ENCODE results near the gene CDC42BPA.
"Not testable (repeated sequence)": the region's sequence is repeated elsewhere in the genome, so short reads cannot be mapped to it uniquely, and the experiment has no call there.

The CDC42BPA gene

DNA sequence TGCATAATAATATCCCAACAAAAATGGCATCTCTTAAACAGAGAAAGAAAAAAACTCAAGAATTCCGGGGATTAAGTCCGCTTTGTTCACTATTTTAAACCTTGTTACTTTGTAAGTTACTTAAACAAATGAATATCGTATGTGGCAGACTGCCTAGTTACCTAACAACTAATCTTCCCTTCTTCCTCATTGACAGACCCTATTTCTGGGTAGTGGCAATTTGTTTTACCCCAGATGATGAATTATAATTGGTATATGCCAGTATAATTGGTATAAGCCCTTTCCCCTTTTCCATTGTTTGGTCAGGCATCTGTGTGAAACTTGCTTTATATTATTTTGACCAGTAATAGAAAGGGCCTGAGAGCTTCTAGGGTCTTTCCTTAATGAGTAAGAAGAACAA, 52.4 kb downstream of the CDC42BPA start:
- in situ Hi-C loops (cut with MboI; ENCODE audit: low sequenced_read_pairs), result no loop called here

DNA sequence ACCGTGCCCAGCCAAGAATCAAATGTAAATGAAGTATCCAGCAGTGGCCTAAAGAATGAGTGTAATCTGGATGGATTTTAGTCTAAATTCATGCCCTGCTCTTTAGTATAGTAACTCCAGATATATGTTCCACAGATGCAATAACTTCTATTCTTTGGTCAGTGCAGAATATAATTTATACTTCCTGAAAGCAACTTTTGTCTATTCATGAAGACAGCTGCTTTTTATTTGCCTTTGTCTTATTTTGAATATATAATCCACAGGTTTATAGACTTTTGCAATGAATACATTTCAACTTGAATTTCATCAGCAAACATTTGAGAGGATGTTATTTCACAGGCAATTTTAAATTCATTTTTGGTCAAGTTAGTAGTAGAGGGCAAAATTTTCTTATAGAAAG, 54.4 kb downstream of the CDC42BPA start:
- in situ Hi-C loops (cut with MboI; ENCODE audit: low sequenced_read_pairs), result no loop called here

DNA sequence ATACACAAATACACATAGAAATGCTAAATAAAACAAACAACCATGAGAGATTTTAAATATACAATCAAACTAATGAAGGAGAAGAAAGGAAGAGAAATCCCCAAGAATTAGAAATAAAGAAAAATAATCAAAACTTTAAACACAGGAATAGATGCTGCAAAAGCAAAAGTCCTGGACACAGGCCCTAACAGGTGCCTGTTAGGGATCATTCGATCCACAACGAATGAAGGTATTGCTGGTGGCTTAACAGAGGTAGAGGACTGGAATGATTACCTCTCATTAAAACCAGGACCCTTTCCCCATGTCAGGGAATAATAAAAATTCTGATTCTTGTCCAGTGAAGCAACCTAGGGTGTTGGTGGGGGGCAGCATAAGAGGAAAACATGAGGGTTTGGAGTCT, 56.8 kb downstream of the CDC42BPA start:
- in situ Hi-C loops (cut with MboI; ENCODE audit: low sequenced_read_pairs), result no loop called here

- in situ Hi-C loops (cut with MboI; ENCODE audit: low sequenced_read_pairs), result no loop called here
Measured at GRCh38 chr1:227260433-227260832, 57.9 kb downstream of the CDC42BPA start.

DNA sequence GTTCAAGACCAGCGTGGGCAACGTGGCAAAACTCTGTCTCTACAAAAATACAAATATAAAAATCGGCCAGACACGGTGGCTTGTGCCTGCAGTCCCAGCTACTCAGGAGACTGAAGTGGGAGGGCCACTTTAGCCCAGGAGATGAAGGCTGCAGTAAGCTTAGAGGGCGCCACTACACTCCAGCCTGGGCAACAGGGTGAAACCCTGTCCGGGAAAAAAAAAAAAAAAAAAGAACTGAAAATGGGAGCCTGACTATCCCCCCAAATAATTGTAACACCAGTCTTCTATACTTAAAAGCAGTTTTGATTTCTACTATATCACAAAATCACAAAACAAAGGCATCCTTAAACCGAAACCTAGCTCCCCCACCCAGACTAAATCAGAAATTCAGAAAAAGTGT, 60.3 kb downstream of the CDC42BPA start:
- in situ Hi-C loops (cut with MboI; ENCODE audit: low sequenced_read_pairs), result no loop called here

GRCh38 chr1:227255086-227255732, 63.1 kb downstream of the CDC42BPA start:
- in situ Hi-C loops (cut with MboI; ENCODE audit: low sequenced_read_pairs), result no loop called here

GRCh38 chr1:227253065-227253464, 65.2 kb downstream of the CDC42BPA start:
- in situ Hi-C loops (cut with MboI; ENCODE audit: low sequenced_read_pairs), result no loop called here

DNA sequence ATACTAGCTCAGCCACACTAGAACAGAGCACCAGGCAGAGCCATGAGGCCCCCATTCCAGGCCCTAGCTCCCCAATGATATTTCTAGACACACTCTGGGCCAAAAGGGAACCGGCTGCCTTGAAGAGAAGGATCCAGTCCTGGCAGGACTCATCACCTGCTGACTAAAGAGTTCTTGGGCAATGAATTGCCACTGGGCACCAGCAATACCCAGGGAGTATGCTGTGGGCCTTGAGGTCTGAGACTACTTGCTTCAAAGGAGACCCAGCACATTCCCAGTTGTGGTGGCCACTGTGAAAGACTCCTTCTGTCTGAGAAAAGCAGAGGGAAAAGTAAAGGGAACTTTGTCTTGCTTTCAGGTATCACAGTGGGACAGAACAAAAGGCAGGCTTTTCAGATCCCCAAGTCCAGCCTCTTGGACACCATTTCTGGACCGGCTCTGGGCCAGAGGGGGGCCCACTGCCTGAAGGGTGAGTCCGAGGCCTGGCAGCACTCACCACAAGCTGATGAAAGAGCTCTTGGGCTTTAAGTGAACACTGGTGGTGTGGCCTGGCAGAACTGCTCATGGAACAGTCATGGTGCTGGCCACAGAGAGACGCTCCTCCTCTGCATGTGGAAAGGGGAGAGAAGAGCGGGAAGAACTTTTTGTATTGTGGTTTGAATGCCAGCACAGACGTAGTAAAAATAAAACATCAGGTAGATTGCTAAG, 72.5 kb downstream of the CDC42BPA start:
- in situ Hi-C loops (cut with MboI; ENCODE audit: low sequenced_read_pairs), result no loop called here

- in situ Hi-C loops (cut with MboI; ENCODE audit: low sequenced_read_pairs), result no loop called here
Measured at GRCh38 chr1:227244339-227245118, 73.8 kb downstream of the CDC42BPA start.

- in situ Hi-C loops (cut with MboI; ENCODE audit: low sequenced_read_pairs), result no loop called here
Measured at GRCh38 chr1:227242811-227243682, 75.2 kb downstream of the CDC42BPA start.

- in situ Hi-C loops (cut with MboI; ENCODE audit: low sequenced_read_pairs), result no loop called here
Measured at GRCh38 chr1:227240983-227241382, 77.3 kb downstream of the CDC42BPA start.

DNA sequence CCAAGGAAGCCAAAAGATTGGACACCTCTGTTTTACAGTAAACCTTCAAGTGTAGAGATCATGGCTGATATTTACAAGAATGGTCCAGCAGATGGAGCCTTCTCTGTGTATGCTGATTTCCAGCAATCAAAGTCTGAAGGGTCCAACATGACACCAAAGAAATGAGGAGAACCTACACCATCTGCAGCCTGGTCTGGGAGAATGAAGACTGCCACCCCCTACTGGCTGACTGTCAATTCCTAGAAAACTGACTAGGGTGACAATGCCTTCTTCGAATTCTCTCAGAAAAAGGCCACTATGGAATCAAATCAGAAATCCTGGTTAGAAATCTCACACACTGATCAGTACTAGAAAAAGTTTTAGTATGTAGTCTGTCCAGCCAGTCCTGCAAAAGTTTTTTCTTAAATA, 83.3 kb downstream of the CDC42BPA start:
- in situ Hi-C loops (cut with MboI; ENCODE audit: low sequenced_read_pairs), result no loop called here

DNA sequence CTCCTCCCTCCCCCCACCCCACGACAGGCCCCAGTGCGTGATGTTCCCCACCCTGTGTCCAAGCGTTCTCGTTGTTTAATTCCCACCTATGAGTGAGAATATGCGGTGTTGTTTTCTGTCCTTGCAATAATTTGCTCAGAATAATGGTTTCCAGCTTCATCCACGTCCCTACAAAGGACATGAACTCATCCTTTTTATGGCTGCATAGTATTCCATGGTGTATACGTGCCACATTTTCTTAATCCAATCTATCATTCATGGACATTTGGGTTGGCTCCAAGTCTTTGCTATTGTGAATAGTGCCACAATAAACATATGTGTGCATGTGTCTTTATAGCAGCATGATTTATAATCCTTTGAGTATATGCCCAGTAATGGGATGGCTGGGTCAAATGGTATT, 87.2 kb downstream of the CDC42BPA start:
- in situ Hi-C loops (cut with MboI; ENCODE audit: low sequenced_read_pairs), result not testable (repeated sequence)

- in situ Hi-C loops (cut with MboI; ENCODE audit: low sequenced_read_pairs), result no loop called here
Measured at GRCh38 chr1:227228201-227228600, 90.1 kb downstream of the CDC42BPA start.

- in situ Hi-C loops (cut with MboI; ENCODE audit: low sequenced_read_pairs), result no loop called here
Measured at GRCh38 chr1:227227761-227228160, 90.5 kb downstream of the CDC42BPA start.

- in situ Hi-C loops (cut with MboI; ENCODE audit: low sequenced_read_pairs), result no loop called here
Measured at GRCh38 chr1:227225715-227226346, 92.5 kb downstream of the CDC42BPA start.

GRCh38 chr1:227223171-227223806, 95.0 kb downstream of the CDC42BPA start:
- in situ Hi-C loops (cut with MboI; ENCODE audit: low sequenced_read_pairs), result no loop called here

- in situ Hi-C loops (cut with MboI; ENCODE audit: low sequenced_read_pairs), result no loop called here
Measured at GRCh38 chr1:227219715-227220292, 98.5 kb downstream of the CDC42BPA start.

GRCh38 chr1:227218870-227219573, 99.3 kb downstream of the CDC42BPA start:
- in situ Hi-C loops (cut with MboI; ENCODE audit: low sequenced_read_pairs), result no loop called here
